ENCODE measurements around the gene FAM241B.

Gene FAM241B

GRCh38 chr10:69634759-69635425 lies 4.8 kb downstream of the FAM241B start:
- no peak for DNase-seq

GRCh38 chr10:69635428-69636272 lies 5.6 kb downstream of the FAM241B start:
- DNase-seq, result no peak

GRCh38 chr10:69636273-69636575 lies 6.2 kb downstream of the FAM241B start:
- no peak for DNase-seq

GRCh38 chr10:69636626-69637605 lies 6.9 kb downstream of the FAM241B start:
- DNase-seq, result peak; percentile 40

GRCh38 chr10:69638642-69639041 lies 8.6 kb downstream of the FAM241B start:
- no peak for DNase-seq

- peak; percentile 76 for DNase-seq
Measured at GRCh38 chr10:69639291-69640195, 9.5 kb downstream of the FAM241B start.

- DNase-seq, result no peak
Measured at GRCh38 chr10:69640196-69640980, 10.3 kb downstream of the FAM241B start.

GRCh38 chr10:69641261-69641980 lies 11.4 kb downstream of the FAM241B start:
- no peak for DNase-seq

- no peak for DNase-seq
Measured at GRCh38 chr10:69642747-69643146, 12.7 kb downstream of the FAM241B start.

- no peak for DNase-seq
Measured at GRCh38 chr10:69643779-69644657, 14.0 kb downstream of the FAM241B start.

- peak; percentile 27 for DNase-seq
Measured at GRCh38 chr10:69644658-69645295, 14.7 kb downstream of the FAM241B start.

GRCh38 chr10:69645296-69646184 lies 15.5 kb downstream of the FAM241B start:
- DNase-seq, result no peak

- no peak for DNase-seq
Measured at GRCh38 chr10:69646185-69647060, 16.4 kb downstream of the FAM241B start.

GRCh38 chr10:69647126-69647525 lies 17.1 kb downstream of the FAM241B start:
- DNase-seq, result no peak

GRCh38 chr10:69647819-69648218 lies 17.8 kb downstream of the FAM241B start:
- no peak for DNase-seq

- no peak for DNase-seq
Measured at GRCh38 chr10:69648461-69648860, 18.4 kb downstream of the FAM241B start.

Measured in CD4-positive, alpha-beta T cell treated with Interleukin-12 subunit alpha and Interleukin-12 subunit beta, for 1 hour (primary cell).